ENCODE data around the gene NR5A2.

NR5A2 gene

DNA sequence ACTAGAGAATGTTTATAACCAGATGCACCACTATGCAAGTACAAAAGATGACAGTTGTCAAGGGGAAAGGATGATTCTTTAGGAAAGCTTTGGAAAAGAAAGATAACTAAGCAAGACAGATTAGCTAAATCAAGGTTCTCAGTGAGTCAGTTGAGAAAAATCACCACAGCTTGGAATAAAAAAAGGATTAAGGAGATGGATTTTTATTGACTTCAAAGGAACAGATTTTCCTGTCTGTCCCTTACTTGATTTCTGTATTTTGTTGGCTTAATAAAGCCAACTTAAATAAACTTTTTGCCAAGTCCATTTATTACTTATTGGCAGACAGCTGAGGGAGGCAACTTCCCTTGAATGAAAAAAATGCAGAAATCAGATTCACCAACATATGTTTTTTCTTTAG, 93.9 kb downstream of the NR5A2 start:
- DNase-seq (ENCODE audit: low read depth), result no peak
- no peak overlapping the region for H3K4me3 ChIP-seq (ENCODE audit: low read depth, low read length)
- in situ Hi-C loops (cut with HindIII; ENCODE audit: low sequenced_read_pairs), result no loop called here
- TF ChIP-seq, protein P1, sequence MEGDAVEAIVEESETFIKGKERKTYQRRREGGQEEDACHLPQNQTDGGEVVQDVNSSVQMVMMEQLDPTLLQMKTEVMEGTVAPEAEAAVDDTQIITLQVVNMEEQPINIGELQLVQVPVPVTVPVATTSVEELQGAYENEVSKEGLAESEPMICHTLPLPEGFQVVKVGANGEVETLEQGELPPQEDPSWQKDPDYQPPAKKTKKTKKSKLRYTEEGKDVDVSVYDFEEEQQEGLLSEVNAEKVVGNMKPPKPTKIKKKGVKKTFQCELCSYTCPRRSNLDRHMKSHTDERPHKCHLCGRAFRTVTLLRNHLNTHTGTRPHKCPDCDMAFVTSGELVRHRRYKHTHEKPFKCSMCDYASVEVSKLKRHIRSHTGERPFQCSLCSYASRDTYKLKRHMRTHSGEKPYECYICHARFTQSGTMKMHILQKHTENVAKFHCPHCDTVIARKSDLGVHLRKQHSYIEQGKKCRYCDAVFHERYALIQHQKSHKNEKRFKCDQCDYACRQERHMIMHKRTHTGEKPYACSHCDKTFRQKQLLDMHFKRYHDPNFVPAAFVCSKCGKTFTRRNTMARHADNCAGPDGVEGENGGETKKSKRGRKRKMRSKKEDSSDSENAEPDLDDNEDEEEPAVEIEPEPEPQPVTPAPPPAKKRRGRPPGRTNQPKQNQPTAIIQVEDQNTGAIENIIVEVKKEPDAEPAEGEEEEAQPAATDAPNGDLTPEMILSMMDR (IDR thresholded peaks at IDR 0.05; ENCODE audit: low read depth, low read length, missing control alignments), result no peak

DNA sequence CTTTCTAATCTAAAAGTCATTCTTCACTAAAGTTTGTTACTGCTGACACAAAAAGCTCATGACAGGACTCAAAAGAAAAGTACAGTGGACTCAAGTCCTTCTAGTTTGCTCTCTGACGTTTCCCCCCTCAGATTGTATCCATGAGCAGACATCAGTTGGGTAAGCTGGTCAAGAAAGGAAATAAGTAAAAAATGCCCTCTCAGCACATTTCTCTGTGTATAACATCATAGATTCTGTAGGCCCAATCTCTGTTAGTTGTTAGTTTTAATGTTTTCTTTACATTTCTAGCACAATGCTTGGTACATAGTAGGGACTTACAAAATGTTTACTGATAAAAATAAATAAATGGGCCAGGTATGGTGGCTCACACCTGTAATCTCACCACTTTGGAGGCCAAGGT, 96.8 kb downstream of the NR5A2 start:
- in situ Hi-C loops (cut with HindIII; ENCODE audit: low sequenced_read_pairs), result no loop called here
- no peak for DNase-seq (ENCODE audit: low read depth)
- TF ChIP-seq, protein P1 (IDR thresholded peaks at IDR 0.05; ENCODE audit: low read depth, low read length, missing control alignments), result no peak
- H3K4me3 ChIP-seq (ENCODE audit: low read depth, low read length), result no peak overlapping the region

DNA sequence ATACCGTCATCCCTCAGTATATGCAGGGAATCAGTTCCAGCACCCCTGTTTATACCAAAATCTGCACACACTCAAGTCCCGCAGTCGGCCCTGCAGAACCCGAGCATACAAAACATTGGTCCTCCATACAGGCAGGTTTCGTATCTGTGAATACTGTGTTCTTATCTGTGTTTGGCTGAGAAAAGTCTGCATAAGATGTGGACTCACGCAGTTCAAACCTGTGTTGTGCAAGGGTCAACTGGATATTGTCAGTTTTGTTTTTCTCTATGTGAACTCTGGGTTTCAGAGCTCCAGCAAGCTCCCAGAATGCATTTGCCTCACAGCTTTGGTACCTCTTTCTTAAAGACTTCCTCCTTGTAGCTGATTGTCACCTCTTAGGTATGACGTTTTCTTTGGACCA, 100.6 kb downstream of the NR5A2 start:
- TF ChIP-seq, protein P1 (IDR thresholded peaks at IDR 0.05; ENCODE audit: low read depth, low read length, missing control alignments), result no peak
- H3K4me3 ChIP-seq (ENCODE audit: low read depth, low read length), result no peak overlapping the region
- in situ Hi-C loops (cut with HindIII; ENCODE audit: low sequenced_read_pairs), result no loop called here
- no peak for DNase-seq (ENCODE audit: low read depth)

DNA sequence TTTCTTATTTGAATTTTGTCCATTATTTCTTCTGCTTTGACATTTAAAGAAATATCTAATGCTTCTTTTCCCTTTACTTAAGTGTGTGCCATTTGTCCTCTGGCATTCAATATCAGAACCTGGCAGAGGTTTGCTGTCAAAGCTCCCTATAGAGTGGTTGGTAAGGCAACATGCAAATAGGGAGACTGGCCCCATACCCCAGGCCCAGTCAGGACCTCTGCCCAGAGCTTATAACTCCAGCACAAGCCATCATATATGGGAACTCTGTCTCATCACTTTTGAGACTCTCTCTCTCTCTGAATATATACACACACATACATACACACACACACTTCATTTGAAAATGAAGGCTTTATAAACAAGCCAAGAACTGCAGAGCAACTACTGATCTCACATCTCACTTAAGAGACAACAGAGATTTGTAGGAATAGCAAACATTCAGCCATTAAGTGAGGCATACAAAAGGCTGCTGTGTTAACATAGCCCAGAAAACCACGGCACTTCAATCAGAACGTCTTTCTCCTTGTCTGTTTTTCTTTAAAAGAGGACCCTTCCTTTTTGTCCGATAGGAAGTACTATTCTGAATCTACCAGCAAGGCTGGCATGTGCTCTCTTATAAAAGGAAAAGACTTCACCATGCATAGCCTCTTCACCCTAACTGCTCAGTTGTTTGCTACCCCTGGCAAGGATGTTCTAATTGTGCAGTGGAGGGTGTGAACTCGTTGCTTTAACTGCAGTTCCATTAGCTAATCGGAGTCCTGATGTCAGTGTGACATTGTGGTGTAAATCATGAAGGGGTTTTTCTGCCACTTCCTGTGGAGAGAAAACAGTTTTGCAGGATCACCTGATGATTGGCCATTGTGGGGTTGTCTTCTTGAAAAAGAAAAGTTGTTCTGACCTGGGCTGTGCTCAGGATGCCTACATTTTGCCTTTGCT, 101.7 kb downstream of the NR5A2 start:
- in situ Hi-C loops (cut with HindIII; ENCODE audit: low sequenced_read_pairs), result no loop called here
- H3K4me3 ChIP-seq (ENCODE audit: low read depth, low read length), result no peak overlapping the region
- TF ChIP-seq, protein P1 (IDR thresholded peaks at IDR 0.05; ENCODE audit: low read depth, low read length, missing control alignments), result no peak
- DNase-seq (ENCODE audit: low read depth), result no peak

DNA sequence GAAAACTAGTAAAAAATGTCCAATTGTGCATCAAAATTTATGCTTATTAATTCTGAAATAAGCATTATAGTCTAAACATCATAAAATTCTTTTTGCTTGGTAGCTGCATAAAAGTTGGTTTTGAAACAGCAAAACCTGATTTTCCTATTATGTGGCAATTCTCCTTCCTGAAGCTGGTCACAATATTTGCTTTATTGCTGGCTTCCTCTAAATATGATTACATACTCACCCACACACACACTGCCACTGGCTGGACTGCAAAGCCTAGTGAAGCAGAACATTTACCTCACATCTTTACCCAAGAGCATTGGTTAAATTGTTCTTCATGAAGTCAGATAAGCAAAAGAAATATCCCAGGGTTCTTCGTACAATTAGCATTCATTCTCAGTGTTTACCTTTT, 103.0 kb downstream of the NR5A2 start:
- in situ Hi-C loops (cut with HindIII; ENCODE audit: low sequenced_read_pairs), result no loop called here

DNA sequence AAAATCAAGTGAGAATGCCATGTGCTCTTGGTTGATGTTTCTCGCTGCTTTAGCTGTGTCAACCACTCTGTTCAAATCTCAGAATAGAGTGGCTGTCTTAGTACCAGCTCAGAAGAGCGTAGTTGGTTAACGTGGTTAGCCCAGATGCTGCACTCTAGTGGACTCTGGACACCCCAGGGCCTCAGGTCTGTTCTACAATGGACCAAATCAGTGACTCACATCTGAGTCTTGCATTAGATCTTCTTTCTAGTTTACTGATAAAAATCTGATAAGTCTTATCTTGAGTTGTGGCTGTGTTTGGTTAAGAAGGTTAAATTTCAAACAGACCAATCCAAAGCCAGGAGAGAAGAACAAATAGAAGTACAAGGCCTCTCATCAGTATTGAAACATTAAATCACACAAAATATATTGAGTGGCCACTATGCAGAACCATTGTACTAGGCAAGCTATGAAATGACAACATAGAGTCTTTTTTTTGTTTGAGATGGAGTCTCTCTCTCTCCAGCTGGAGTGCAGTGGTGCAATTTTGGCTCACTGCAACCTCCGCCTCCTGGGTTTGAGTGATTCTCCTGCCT, 104.1 kb downstream of the NR5A2 start:
- no peak for DNase-seq (ENCODE audit: low read depth)
- in situ Hi-C loops (cut with HindIII; ENCODE audit: low sequenced_read_pairs), result no loop called here
- H3K4me3 ChIP-seq (ENCODE audit: low read depth, low read length), result no peak overlapping the region
- TF ChIP-seq, protein P1 (IDR thresholded peaks at IDR 0.05; ENCODE audit: low read depth, low read length, missing control alignments), result no peak

More for the DNA sequence above, 103.0 kb downstream of the NR5A2 start:
- DNase-seq (ENCODE audit: low read depth), result no peak
- H3K4me3 ChIP-seq (ENCODE audit: low read depth, low read length), result no peak overlapping the region
- TF ChIP-seq, protein P1 (IDR thresholded peaks at IDR 0.05; ENCODE audit: low read depth, low read length, missing control alignments), result no peak
